ENCODE results near the gene ADRM1.

ADRM1 gene

DNA sequence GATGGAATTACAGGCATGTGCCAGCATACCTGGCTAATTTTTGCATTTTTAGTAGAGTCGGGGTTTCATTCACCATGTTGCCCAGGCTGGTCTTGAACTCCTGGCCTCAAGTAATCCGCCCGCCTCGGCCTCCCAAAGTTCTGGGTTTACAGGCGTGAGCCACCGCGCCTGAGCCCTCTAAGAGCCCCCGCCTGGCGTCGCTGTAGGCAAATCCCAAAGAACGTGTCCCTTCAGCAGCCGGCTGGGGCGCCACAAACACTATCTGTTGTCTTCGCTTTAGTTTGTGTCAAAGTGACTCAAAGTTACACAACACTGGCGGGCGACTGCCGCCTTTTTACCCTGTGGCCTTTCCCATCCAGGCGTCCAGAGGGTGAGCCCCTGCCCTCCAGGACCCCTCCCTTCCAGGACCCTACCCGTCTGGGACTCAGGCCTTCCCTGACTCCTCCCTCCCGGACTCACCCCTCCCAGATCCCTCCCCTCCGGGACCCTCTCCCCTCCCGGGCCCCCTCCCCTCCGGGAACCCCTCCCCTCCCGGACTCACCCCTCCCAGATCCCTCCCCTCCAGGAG is 940 bp upstream of the ADRM1 start:
- Histone ChIP-seq H3K9me3 (ENCODE audit: control insufficient read depth, low read length) (no peaks in the 10 kb centered on the region), H3K36me3 (ENCODE audit: control insufficient read depth, insufficient read depth, low read length) (peaks cover 4% of the 10 kb centered on the region), H3K4me3 (ENCODE audit: low read length) (peak overlapping the region; percentile 87)

DNA sequence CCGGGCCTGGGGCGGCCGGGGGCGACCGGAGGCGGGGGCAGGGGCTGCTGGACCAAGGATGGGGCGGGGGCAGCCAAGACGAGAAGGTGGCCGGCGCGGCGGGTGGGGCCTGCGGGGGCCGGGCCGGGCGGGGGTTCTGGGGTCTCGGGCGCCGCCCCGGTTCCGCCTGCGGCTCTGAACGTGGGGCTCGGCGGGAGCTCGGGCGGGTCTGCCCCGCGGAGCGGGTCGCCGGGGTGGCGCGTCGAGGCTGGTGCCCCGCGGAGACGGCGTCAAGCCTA is 204 bp downstream of the ADRM1 start:
- Histone ChIP-seq H3K4me1 (ENCODE audit: control insufficient read depth, insufficient read depth, low read length) (peaks cover 21% of the 10 kb centered on the region), H3K36me3 (ENCODE audit: control insufficient read depth, insufficient read depth, low read length) (peaks cover 4% of the 10 kb centered on the region), H3K9ac (ENCODE audit: low read length) (peak overlapping the region; percentile 74), H3K9me3 (ENCODE audit: control insufficient read depth, low read length) (no peaks in the 10 kb centered on the region), H3K4me3 (ENCODE audit: low read length) (no peak overlapping the region), H3K27me3 (ENCODE audit: control insufficient read depth, insufficient read depth, low read length) (no peaks in the 10 kb centered on the region)

More for the DNA sequence above, 940 bp upstream of the ADRM1 start:
- Histone ChIP-seq H3K4me1 (ENCODE audit: control insufficient read depth, insufficient read depth, low read length) (peaks cover 21% of the 10 kb centered on the region), H3K27me3 (ENCODE audit: control insufficient read depth, insufficient read depth, low read length) (no peaks in the 10 kb centered on the region), H3K9ac (ENCODE audit: low read length) (peak overlapping the region; percentile 84)

DNA sequence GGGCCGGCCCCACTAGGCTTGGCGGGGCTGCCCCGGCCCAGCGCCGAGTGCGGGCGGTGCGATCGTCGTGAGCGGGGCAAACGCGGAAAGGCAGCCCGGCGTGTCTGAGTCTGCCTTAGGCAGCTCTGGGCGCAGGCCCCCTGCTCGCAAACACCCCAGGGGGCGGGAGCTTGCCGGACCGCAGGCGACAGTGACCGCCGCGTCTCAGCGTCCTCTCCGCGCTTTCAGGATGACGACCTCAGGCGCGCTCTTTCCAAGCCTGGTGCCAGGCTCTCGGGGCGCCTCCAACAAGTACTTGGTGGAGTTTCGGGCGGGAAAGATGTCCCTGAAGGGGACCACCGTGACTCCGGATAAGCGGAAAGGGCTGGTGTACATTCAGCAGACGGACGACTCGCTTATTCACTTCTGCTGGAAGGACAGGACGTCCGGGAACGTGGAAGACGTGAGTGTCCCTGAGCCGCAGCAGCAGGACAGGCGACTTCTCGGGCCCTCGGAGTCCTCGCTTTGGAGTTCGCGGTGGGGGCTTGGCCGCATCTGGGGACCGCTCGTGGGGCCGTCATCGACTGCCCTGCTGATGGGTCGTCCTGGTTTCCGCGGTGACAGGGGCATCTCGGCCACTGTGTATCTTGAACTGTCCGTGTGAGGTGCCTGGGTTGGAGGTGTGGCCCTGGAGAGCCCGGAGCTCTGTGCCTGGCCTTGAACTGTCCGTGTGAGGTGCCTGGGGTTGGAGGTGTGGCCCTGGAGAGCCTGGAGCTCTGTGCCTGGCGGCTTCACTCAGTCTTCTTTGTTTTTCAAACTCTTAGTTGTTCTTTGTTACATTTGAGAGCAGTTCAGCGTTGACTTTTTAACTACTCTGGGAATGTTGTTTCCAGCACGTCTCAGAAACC is 786 bp downstream of the ADRM1 start:
- Histone ChIP-seq H3K9ac (ENCODE audit: low read length) (peak overlapping the region; percentile 74), H3K36me3 (ENCODE audit: control insufficient read depth, insufficient read depth, low read length) (peaks cover 4% of the 10 kb centered on the region), H3K4me3 (ENCODE audit: low read length) (peak overlapping the region; percentile 27), H3K9me3 (ENCODE audit: control insufficient read depth, low read length) (no peaks in the 10 kb centered on the region), H3K4me1 (ENCODE audit: control insufficient read depth, insufficient read depth, low read length) (peaks cover 21% of the 10 kb centered on the region), H3K27me3 (ENCODE audit: control insufficient read depth, insufficient read depth, low read length) (no peaks in the 10 kb centered on the region)

DNA sequence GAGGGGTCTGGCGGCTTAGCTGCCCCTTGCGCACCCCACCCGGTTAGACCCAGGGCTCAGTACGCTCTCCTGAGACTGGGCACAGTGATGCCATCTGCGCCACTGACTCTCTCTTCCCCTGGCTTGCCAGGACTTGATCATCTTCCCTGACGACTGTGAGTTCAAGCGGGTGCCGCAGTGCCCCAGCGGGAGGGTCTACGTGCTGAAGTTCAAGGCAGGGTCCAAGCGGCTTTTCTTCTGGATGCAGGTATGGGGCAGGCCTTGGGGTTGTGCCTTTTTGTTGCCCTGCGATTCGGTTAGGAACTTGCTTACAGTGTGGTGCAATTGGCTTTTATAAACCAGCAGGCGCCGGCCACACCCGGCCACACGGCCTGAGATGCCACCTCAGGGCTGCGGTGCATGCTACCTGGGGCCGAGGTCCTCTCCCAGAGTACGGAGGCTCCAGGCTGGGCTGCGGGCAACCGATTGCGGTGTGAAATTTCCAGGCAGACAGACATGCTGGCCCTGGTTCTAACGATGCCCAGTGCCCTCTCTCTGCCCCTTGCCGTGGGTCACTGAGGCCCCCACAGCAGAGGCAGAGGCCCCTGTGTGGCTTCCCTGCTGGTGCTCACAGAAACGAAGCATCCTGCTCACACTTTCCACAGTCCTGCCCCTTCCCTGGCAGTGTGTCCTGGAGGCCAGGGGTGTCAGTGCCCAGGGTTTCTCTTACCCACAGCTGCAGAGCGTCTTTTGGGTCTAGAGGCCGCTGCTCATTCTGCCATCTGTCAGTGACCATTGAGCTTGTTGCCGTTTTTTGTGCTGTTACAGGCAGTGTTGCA is 1.7 kb downstream of the ADRM1 start:
- peaks cover 4% of the 10 kb centered on the region for H3K36me3 ChIP-seq (ENCODE audit: control insufficient read depth, insufficient read depth, low read length)
- H3K4me3 ChIP-seq (ENCODE audit: low read length), result peak overlapping the region; percentile 27
- no peaks in the 10 kb centered on the region for H3K27me3 ChIP-seq (ENCODE audit: control insufficient read depth, insufficient read depth, low read length)
- H3K9ac ChIP-seq (ENCODE audit: low read length), result peak overlapping the region; percentile 74
- H3K4me1 ChIP-seq (ENCODE audit: control insufficient read depth, insufficient read depth, low read length), result peaks cover 21% of the 10 kb centered on the region
- H3K9me3 ChIP-seq (ENCODE audit: control insufficient read depth, low read length), result no peaks in the 10 kb centered on the region

DNA sequence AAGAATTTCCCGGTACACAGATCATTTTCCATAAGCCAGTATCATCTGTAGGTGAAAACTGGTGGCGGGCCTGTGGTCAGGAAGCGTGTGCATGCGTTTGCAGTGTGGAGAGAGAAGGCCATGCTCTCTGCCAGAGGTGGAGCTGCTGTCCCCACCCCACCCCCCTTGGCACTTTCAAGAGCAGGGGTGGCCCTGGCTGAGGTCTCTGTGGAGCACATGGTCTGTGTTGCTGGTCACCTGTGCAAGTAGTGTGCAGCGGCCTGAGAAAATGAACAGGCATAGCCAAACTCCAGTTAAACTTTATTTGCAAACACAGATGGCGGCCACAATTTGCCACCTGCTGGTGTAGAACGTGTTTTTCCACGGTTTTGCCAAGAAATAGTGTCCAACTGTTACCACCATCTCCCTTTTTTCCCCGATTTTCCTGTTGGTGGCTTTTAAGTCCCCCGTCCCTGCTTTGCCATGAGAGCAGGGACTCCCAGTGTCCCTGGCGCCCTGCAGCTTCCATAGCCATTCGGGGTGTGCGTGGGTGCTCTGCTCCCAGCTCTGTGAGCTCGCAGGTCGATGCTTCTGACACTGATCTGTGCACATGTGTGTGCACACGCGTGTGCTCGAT is 2.5 kb downstream of the ADRM1 start:
- Histone ChIP-seq H3K9me3 (ENCODE audit: control insufficient read depth, low read length) (no peaks in the 10 kb centered on the region), H3K4me3 (ENCODE audit: low read length) (no peak overlapping the region), H3K27me3 (ENCODE audit: control insufficient read depth, insufficient read depth, low read length) (no peaks in the 10 kb centered on the region), H3K36me3 (ENCODE audit: control insufficient read depth, insufficient read depth, low read length) (peaks cover 4% of the 10 kb centered on the region), H3K9ac (ENCODE audit: low read length) (no peak overlapping the region), H3K4me1 (ENCODE audit: control insufficient read depth, insufficient read depth, low read length) (peaks cover 21% of the 10 kb centered on the region)

DNA sequence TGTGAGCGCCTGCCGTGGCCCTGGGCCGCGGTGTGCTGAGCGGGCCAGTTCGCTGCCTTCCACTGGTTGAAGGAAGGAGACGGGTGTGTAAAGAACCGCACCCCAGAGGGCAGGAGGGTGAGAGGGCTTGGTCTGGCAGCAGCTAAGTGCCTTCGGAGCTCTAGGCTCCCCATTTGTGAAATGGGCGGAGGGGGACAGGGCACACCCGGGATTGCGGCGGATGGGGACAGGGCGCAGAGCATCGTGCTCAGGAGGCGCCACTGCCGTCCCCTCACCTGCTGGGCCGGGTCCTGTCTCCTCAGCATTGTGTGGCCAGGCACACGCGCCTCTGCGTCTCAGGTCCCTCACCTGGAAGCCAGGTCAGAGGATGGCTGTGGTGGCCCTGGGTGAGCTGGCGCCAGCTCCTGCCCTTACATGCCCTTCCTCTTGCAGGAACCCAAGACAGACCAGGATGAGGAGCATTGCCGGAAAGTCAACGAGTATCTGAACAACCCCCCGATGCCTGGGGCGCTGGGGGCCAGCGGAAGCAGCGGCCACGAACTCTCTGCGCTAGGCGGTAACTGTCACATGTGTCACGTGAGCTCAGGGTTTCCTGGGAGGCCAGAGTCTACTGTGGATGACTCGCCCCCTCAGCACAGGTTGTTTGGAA is 3.1 kb downstream of the ADRM1 start:
- H3K9me3 ChIP-seq (ENCODE audit: control insufficient read depth, low read length), result no peaks in the 10 kb centered on the region
- H3K36me3 ChIP-seq (ENCODE audit: control insufficient read depth, insufficient read depth, low read length), result peaks cover 4% of the 10 kb centered on the region
- peaks cover 21% of the 10 kb centered on the region for H3K4me1 ChIP-seq (ENCODE audit: control insufficient read depth, insufficient read depth, low read length)
- H3K4me3 ChIP-seq (ENCODE audit: low read length), result no peak overlapping the region
- no peak overlapping the region for H3K9ac ChIP-seq (ENCODE audit: low read length)
- no peaks in the 10 kb centered on the region for H3K27me3 ChIP-seq (ENCODE audit: control insufficient read depth, insufficient read depth, low read length)

DNA sequence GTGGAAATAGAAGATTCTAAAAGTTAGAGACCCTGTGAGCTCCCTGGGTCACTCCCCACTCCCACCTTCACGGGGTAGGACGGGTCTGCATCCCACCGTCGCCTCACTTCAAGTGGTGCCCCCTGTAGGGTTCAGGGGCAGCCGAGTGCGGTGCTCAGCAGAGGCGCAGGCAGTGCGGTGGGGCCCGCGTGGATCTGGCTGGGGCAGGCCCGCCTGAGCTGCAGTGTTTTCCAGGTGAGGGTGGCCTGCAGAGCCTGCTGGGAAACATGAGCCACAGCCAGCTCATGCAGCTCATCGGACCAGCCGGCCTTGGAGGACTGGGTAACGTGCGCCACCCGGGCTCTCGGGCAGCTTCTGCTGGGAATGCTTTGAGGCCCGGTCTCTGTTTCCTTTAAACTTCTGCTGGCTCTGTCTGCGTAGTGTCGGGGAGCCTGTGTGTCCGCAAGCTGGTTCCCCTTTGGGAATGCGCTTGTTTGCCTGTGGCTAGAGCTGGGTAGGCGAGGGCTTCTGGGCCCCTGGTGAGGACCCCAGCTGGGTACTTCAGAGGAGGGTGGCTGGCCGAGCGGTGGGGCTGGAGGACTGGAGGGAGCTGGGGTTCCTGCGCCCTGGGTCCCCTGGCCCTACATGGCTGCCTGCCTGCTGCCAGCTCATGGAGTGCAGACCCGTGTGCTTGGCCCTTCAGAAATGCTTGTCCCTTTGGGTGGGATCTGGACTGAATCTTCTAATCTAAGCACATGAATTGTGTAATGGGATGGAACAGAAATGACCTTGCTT is 3.8 kb downstream of the ADRM1 start:
- peaks cover 4% of the 10 kb centered on the region for H3K36me3 ChIP-seq (ENCODE audit: control insufficient read depth, insufficient read depth, low read length)
- peaks cover 21% of the 10 kb centered on the region for H3K4me1 ChIP-seq (ENCODE audit: control insufficient read depth, insufficient read depth, low read length)
- no peak overlapping the region for H3K9ac ChIP-seq (ENCODE audit: low read length)
- H3K27me3 ChIP-seq (ENCODE audit: control insufficient read depth, insufficient read depth, low read length), result no peaks in the 10 kb centered on the region
- no peaks in the 10 kb centered on the region for H3K9me3 ChIP-seq (ENCODE audit: control insufficient read depth, low read length)
- no peak overlapping the region for H3K4me3 ChIP-seq (ENCODE audit: low read length)

DNA sequence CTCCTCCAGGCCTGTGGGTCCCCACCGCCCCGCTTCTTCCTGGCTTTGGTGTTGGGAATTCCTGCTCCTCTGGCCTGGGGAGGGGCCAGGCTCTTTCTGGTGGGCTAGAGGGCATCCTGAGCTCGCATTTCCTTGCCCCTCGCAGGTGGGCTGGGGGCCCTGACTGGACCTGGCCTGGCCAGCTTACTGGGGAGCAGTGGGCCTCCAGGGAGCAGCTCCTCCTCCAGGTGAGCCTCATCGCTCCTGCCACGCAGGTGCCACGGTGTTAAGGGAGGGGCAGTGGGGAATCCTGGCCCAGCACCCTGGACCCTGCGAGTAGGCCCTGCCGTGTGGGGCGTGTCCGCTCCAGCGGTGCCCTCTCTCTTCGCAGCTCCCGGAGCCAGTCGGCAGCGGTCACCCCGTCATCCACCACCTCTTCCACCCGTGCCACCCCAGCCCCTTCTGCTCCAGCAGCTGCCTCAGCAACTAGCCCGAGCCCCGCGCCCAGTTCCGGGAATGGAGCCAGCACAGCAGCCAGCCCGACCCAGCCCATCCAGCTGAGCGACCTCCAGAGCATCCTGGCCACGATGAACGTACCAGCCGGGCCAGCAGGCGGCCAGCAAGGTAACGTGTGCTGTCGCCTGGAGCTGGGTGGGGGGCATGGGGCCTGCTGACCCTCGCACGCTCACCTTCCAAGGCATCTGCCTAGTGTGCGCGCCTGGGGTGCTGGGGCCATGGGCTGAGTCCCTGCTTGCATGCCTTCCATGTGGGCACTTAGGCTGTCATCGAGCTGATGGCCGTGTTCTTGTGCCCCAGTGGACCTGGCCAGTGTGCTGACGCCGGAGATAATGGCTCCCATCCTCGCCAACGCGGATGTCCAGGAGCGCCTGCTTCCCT is 4.7 kb downstream of the ADRM1 start:
- Histone ChIP-seq H3K4me1 (ENCODE audit: control insufficient read depth, insufficient read depth, low read length) (peaks cover 21% of the 10 kb centered on the region), H3K9me3 (ENCODE audit: control insufficient read depth, low read length) (no peaks in the 10 kb centered on the region), H3K36me3 (ENCODE audit: control insufficient read depth, insufficient read depth, low read length) (peaks cover 4% of the 10 kb centered on the region), H3K4me3 (ENCODE audit: low read length) (no peak overlapping the region), H3K9ac (ENCODE audit: low read length) (no peak overlapping the region), H3K27me3 (ENCODE audit: control insufficient read depth, insufficient read depth, low read length) (no peaks in the 10 kb centered on the region)

DNA sequence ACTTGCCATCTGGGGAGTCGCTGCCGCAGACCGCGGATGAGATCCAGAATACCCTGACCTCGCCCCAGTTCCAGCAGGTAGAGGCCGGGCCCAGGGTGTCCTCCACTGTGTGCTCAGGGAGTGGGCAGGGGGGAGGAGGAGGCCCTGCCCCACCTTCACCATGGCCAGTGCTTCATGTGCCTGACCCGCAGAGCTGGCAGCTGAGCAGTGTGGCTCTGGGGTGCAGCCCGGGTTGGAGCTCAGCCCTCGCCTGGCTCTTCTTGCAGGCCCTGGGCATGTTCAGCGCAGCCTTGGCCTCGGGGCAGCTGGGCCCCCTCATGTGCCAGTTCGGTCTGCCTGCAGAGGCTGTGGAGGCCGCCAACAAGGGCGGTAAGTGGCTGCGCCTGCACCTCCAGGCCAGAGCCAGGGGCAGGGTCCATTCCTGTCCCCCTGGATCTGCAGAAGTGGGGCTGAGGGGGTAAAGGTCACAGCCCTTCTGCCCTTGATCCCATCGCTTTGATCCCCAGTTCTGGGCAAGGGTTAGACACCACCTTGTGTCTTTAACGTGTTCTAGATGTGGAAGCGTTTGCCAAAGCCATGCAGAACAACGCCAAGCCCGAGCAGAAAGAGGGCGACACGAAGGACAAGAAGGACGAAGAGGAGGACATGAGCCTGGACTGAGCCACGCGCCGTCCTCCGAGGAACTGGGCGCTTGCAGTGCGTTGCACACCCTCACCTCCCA is 5.5 kb downstream of the ADRM1 start:
- Histone ChIP-seq H3K4me3 (ENCODE audit: low read length) (no peak overlapping the region), H3K36me3 (ENCODE audit: control insufficient read depth, insufficient read depth, low read length) (peaks cover 4% of the 10 kb centered on the region), H3K4me1 (ENCODE audit: control insufficient read depth, insufficient read depth, low read length) (peaks cover 21% of the 10 kb centered on the region), H3K9ac (ENCODE audit: low read length) (no peak overlapping the region), H3K9me3 (ENCODE audit: control insufficient read depth, low read length) (no peaks in the 10 kb centered on the region), H3K27me3 (ENCODE audit: control insufficient read depth, insufficient read depth, low read length) (no peaks in the 10 kb centered on the region)

Data from mucosa of stomach (tissue), 1 donor.